SK-N-SH (cell line): ENCODE results near the gene KDM2A. TPM values are rescaled to one million over a fixed set of nuclear protein-coding genes. Genes with fewer than 3 reads are reported as not detected.

Experiments used
- CTCF ChIA-PET: fragments of 300-600, 350-600 bp; formaldehyde crosslinking; extraction: SDS; loops from one replicate; lab custom pipeline; 2021; lab: Yijun Ruan, JAX
- POLR2A ChIA-PET: fragments of 350-600 bp; sonication (Branson Sonifier 250); formaldehyde crosslinking; extraction: SDS; loops from one replicate; lab custom pipeline; 2020; ENCODE audit warnings: antibody characterized with exemption, inconsistent platforms; lab: Yijun Ruan, JAX
- DNase-seq: peaks from one replicate; pipeline ENCODE4 v3.0.0; 2012
- H2AFZ ChIP-seq: fragments of 200-600 bp; sonication (generic); 2 replicates; pipeline ENCODE4 v1.8.1; 2016; ENCODE audit warnings: antibody characterized with exemption, mild to moderate bottlenecking, low read depth
- H3F3A ChIP-seq: fragments of 200-600 bp; sonication (generic); replicated peaks from 2 replicates; pipeline ENCODE3; 2016; ENCODE audit warnings: antibody characterized with exemption, mild to moderate bottlenecking; ENCODE audit not compliant: insufficient read depth
- H3K27ac ChIP-seq, 2 experiments: fragments of 200-500 bp in 1 of 2; fragments of 200-600 bp in 1 of 2; sonication (Bioruptor generic) in 1 of 2; sonication (generic), shearing (Covaris generic) in 1 of 2; 2 replicates each; pipeline versions ENCODE4 v1.5.1 to v1.6.1; 2014 to 2016; ENCODE audit warnings: low read depth in 2 of 2, inconsistent platforms in 1 of 2, low read length in 1 of 2, mild to moderate bottlenecking in 1 of 2, mixed read lengths in 1 of 2
- H3K27me3 ChIP-seq: fragments of 200-600 bp; sonication (generic), shearing (Covaris generic); 2 replicates; pipeline ENCODE4 v1.6.1; 2016; ENCODE audit warnings: mixed run types; ENCODE audit not compliant: insufficient read depth
- H3K36me3 ChIP-seq, 2 experiments: fragments of 200-500 bp in 1 of 2; fragments of 200-600 bp in 1 of 2; sonication (Bioruptor generic) in 1 of 2; sonication (generic) in 1 of 2; replicated peaks in 1 of 2; 2 replicates each; pipeline versions ENCODE3 to v1.5.1; 2014 to 2016; ENCODE audit warnings: low read length in 1 of 2, mild to moderate bottlenecking in 1 of 2; ENCODE audit not compliant: insufficient read depth in 2 of 2, control insufficient read depth in 1 of 2
- H3K4me1 ChIP-seq, 2 experiments: fragments of 200-500 bp in 1 of 2; fragments of 200-600 bp in 1 of 2; sonication (Bioruptor generic) in 1 of 2; sonication (generic), shearing (Covaris generic) in 1 of 2; 2 replicates each; pipeline versions ENCODE4 v1.5.1 to v1.6.1; 2014 to 2016; ENCODE audit warnings: low read depth in 1 of 2, low read length in 1 of 2, mixed run types in 1 of 2; ENCODE audit not compliant: insufficient read depth in 2 of 2, control insufficient read depth in 1 of 2
- H3K4me2 ChIP-seq: fragments of 200-600 bp; sonication (generic), shearing (Covaris generic); 2 replicates; pipeline ENCODE4 v1.6.1; 2017; ENCODE audit warnings: mixed run types
- H3K4me3 ChIP-seq, 2 experiments: fragments of 200-500 bp in 1 of 2; fragments of 200-600 bp in 1 of 2; sonication (Bioruptor generic) in 1 of 2; sonication (generic), shearing (Covaris generic) in 1 of 2; 2 replicates each; pipeline versions ENCODE4 v1.5.1 to v1.8.1; 2014 to 2016; ENCODE audit warnings: low read depth in 2 of 2, inconsistent platforms in 1 of 2, low read length in 1 of 2, mild to moderate bottlenecking in 1 of 2, mixed read lengths in 1 of 2, moderate library complexity in 1 of 2
- H3K79me2 ChIP-seq: fragments of 200-600 bp; sonication (generic); 2 replicates; pipeline ENCODE4 v1.8.1; 2017; ENCODE audit warnings: mild to moderate bottlenecking; ENCODE audit not compliant: insufficient read depth
- H3K9ac ChIP-seq: fragments of 200-600 bp; sonication (generic); 2 replicates; pipeline ENCODE4 v1.6.1; 2017; ENCODE audit warnings: mixed run types
- H3K9me2 ChIP-seq: fragments of 200-600 bp; sonication (generic); 2 replicates; pipeline ENCODE4 v1.6.1; 2017; ENCODE audit warnings: mixed run types
- H3K9me3 ChIP-seq: fragments of 200-600 bp; sonication (generic); 2 replicates; pipeline ENCODE4 v1.6.1; 2017; ENCODE audit warnings: mixed run types, mild to moderate bottlenecking, moderate library complexity
- H4K20me1 ChIP-seq: fragments of 200-600 bp; sonication (generic); 2 replicates; pipeline ENCODE4 v1.6.1; 2017; ENCODE audit warnings: mild to moderate bottlenecking, mixed run types; ENCODE audit not compliant: insufficient read depth
- ELF1 ChIP-seq: IDR thresholded peaks from 2 replicates; pipeline ENCODE4 v1.4.0; 2012
- FOSL2 ChIP-seq: IDR thresholded peaks from 2 replicates; pipeline ENCODE4 v1.4.0; 2012; ENCODE audit warnings: low read depth, mild to moderate bottlenecking, moderate library complexity, borderline replicate concordance
- FOXJ3 ChIP-seq: sonication (generic); formaldehyde crosslinking; IDR thresholded peaks from 2 replicates; pipeline ENCODE4 v1.5.1; 2020; ENCODE audit warnings: mild to moderate bottlenecking, missing genetic modification reagents
- FOXM1 ChIP-seq: IDR thresholded peaks from 2 replicates; pipeline ENCODE4 v1.4.0; 2012; ENCODE audit warnings: low read depth, mild to moderate bottlenecking
- GATA2 ChIP-seq: sonication (generic); formaldehyde crosslinking; IDR thresholded peaks from 2 replicates; pipeline ENCODE4 v1.5.0; 2020; ENCODE audit warnings: mild to moderate bottlenecking, missing genetic modification reagents
- IRF3 ChIP-seq: fragments of 150-350 bp; IDR thresholded peaks from 2 replicates; pipeline ENCODE4 v1.6.1; 2016; ENCODE audit warnings: mild to moderate bottlenecking, low read depth, low read length
- JUND ChIP-seq: IDR thresholded peaks from 2 replicates; pipeline ENCODE4 v1.4.0; 2012
- MAX ChIP-seq: IDR thresholded peaks from 2 replicates; pipeline ENCODE4 v1.4.0; 2012; ENCODE audit warnings: low read depth
- MXI1 ChIP-seq: IDR thresholded peaks from 2 replicates; pipeline ENCODE4 v1.6.1; 2012; ENCODE audit warnings: mild to moderate bottlenecking, low read depth, low read length, improper control_type of control experiment
- NFIC ChIP-seq: IDR thresholded peaks from 2 replicates; pipeline ENCODE4 v1.4.0; 2012; ENCODE audit warnings: borderline replicate concordance
- NRF1 ChIP-seq: IDR thresholded peaks from 2 replicates; pipeline ENCODE4 v1.6.1; 2012; ENCODE audit warnings: low read depth, mild to moderate bottlenecking, low read length
- PBX3 ChIP-seq: IDR thresholded peaks from 2 replicates; pipeline ENCODE4; 2012
- RAD21 ChIP-seq: IDR thresholded peaks from 2 replicates; pipeline ENCODE4 v1.6.1; 2012; ENCODE audit warnings: mild to moderate bottlenecking, low read length
- RCOR1 ChIP-seq: fragments of 150-350 bp; IDR thresholded peaks from 2 replicates; pipeline ENCODE4 v1.6.1; 2017; ENCODE audit warnings: antibody characterized with exemption, low read length
- REST ChIP-seq: IDR thresholded peaks from 2 replicates; pipeline ENCODE4 v1.6.1; 2012; ENCODE audit warnings: mild to moderate bottlenecking, low read depth, low read length, moderate library complexity
- RFX5 ChIP-seq: IDR thresholded peaks from 2 replicates; pipeline ENCODE4 v1.6.1; 2012; ENCODE audit warnings: mild to moderate bottlenecking, improper control_type of control experiment, low read length
- RXRA ChIP-seq: IDR thresholded peaks from 2 replicates; pipeline ENCODE4 v1.4.0; 2012; ENCODE audit warnings: low read depth, mild to moderate bottlenecking, borderline replicate concordance
- TAF1 ChIP-seq: IDR thresholded peaks from 2 replicates; pipeline ENCODE4 v1.6.1; 2012; ENCODE audit warnings: low read depth, mild to moderate bottlenecking, low read length, moderate library complexity, borderline replicate concordance
- TCF12 ChIP-seq: IDR thresholded peaks from 2 replicates; pipeline ENCODE4 v1.4.0; 2012
- TEAD4 ChIP-seq: IDR thresholded peaks from 2 replicates; pipeline ENCODE4 v1.4.0; 2012; ENCODE audit warnings: mild to moderate bottlenecking, borderline replicate concordance; ENCODE audit not compliant: insufficient read depth
- YY1 ChIP-seq: IDR thresholded peaks from 2 replicates; pipeline ENCODE4 v1.4.0; 2012; ENCODE audit warnings: low read depth, mild to moderate bottlenecking
- WGBS: methylation state at CpG from one replicate; pipeline ENCODE4 v1.1.6; 2017; ENCODE audit warnings: low lambda C conversion rate; 5-methylcytosine and 5-hydroxymethylcytosine counted together
- polyA plus RNA-seq, 3 experiments: library from polyadenylated mRNA; depleted of rRNA; stranded (reverse); fragments of >200 nt; gene quantifications; 2 replicates each; pipeline ENCODE4 v1.2.3, GENCODE V29; 2012

The KDM2A gene
- polyA plus RNA-seq, 1 of the 3 experiments (the other 2 are of a cell fraction): 28.4 TPM

- ChIA-PET CTCF (interaction anchor here (0.7 to 2.8 kb wide), 4 partner anchors 10 to 90 kb away, joined by 3 to 11 read pairs (median 10); partner anchors contain the start of gene SSH3), POLR2A (no interaction called here)
- H3K4me2 ChIP-seq: no peak overlapping the region
- no peak overlapping the region for H3K9ac ChIP-seq
- no peaks in the 10 kb centered on the region for H3K9me2 ChIP-seq
- peak overlapping the region in 1 of 2 experiments; percentile 19; a peak in 1 of 4 replicates for H3K27ac ChIP-seq
- TF ChIP-seq TEAD4 (no peak), MXI1 (no peak), FOXJ3 (no peak), YY1 (no peak), GATA2 (CRISPR knock-in tag) (no peak), RAD21 (no peak), JUND (no peak), FOSL2 (no peak), NRF1 (no peak), RXRA (no peak), PBX3 (no peak), ELF1 (no peak), NFIC (no peak), REST (no peak), FOXM1 (no peak)
- TF ChIP-seq, all 33 proteins: peak for 0
- Histone ChIP-seq H3K4me1 (peaks cover 9 to 18% of the 10 kb centered on the region in 2 experiments; a peak in 3 of 4 replicates), H3K79me2 (peaks cover 80% of the 10 kb centered on the region), H3F3A (peaks cover 22% of the 10 kb centered on the region), H3K4me3 (no peak overlapping the region), H4K20me1 (no peaks in the 10 kb centered on the region), H3K27me3 (no peaks in the 10 kb centered on the region), H2AFZ (no peak overlapping the region), H3K9me3 (peaks cover 15% of the 10 kb centered on the region; the same call in 1 of the 2 replicates), H3K36me3 (peaks cover 27 to 46% of the 10 kb centered on the region in 2 experiments)
- 63% methylated on average over 3 of the region's 3 CpGs for whole genome bisulfite sequencing
- DNase-seq: no peak
These were observed 173.6 kb downstream of the KDM2A start for GRCh38 chr11:67292671-67293070.

- peaks cover 18% of the 10 kb centered on the region for H3F3A ChIP-seq
- H3K9me2 ChIP-seq: no peaks in the 10 kb centered on the region
- peaks cover 81% of the 10 kb centered on the region for H3K79me2 ChIP-seq
- H3K9me3 ChIP-seq: peaks cover 15% of the 10 kb centered on the region; the same call in 1 of the 2 replicates
- no peak overlapping the region for H3K9ac ChIP-seq
- 91% methylated on average over 3 of the region's 3 CpGs for WGBS
- POLR2A ChIA-PET: no interaction called here
- no peak overlapping the region for H3K4me3 ChIP-seq
- DNase-seq: no peak
- H3K27me3 ChIP-seq: no peaks in the 10 kb centered on the region
- H3K36me3 ChIP-seq: peaks cover 27 to 50% of the 10 kb centered on the region in 2 experiments
- no peak overlapping the region for H2AFZ ChIP-seq
- H3K27ac ChIP-seq: no peak overlapping the region
- H3K4me1 ChIP-seq: peaks cover 5 to 14% of the 10 kb centered on the region in 2 experiments; a peak in 3 of 4 replicates
- CTCF ChIA-PET: interaction anchor here (1.2 to 2.8 kb wide), 4 partner anchors 10 to 89 kb away, joined by 3 to 11 read pairs (median 10); partner anchors contain the start of gene SSH3
- H4K20me1 ChIP-seq: no peaks in the 10 kb centered on the region
- no peak overlapping the region for H3K4me2 ChIP-seq
- no peak for TF ChIP-seq RCOR1
- TF ChIP-seq FOXJ3: no peak
- no peak for TF ChIP-seq RAD21
- no peak for TF ChIP-seq RFX5
- no peak for TF ChIP-seq GATA2 (CRISPR knock-in tag)
- no peak for TF ChIP-seq TAF1
- no peak for TF ChIP-seq MAX
- no peak for TF ChIP-seq TCF12
- no peak for TF ChIP-seq IRF3
These were observed 174.0 kb downstream of the KDM2A start for GRCh38 chr11:67293090-67293489.
